ENCODE data around the gene MYL9. TPM values are rescaled to one million over a fixed set of nuclear protein-coding genes. Genes with fewer than 3 reads are reported as not detected.

Gene MYL9
- total RNA-seq, 1 donor from 2014 or later = 717 TPM

- Histone ChIP-seq H3K4me1 (no peaks in the 10 kb centered on the region), H3K36me3 (peaks cover 17 to 36% of the 10 kb centered on the region in 2 donors), H3K27ac (no peak overlapping the region), H3K4me3 (no peak overlapping the region), H3K9me3 (no peaks in the 10 kb centered on the region), H3K27me3 (no peaks in the 10 kb centered on the region)
- TF ChIP-seq CTCF (IDR thresholded peaks at IDR 0.05) = no peak
- intact Hi-C loops (cut with DNase I) = no loop called here
- no peak for DNase-seq (ENCODE audit: low spot score in 2 of 2)
Measured at GRCh38 chr20:36582821-36583220, 41.5 kb downstream of the MYL9 start.

GRCh38 chr20:36584018-36584481 is 42.7 kb downstream of the MYL9 start:
- no peaks in the 10 kb centered on the region for H3K27me3 ChIP-seq

DNA sequence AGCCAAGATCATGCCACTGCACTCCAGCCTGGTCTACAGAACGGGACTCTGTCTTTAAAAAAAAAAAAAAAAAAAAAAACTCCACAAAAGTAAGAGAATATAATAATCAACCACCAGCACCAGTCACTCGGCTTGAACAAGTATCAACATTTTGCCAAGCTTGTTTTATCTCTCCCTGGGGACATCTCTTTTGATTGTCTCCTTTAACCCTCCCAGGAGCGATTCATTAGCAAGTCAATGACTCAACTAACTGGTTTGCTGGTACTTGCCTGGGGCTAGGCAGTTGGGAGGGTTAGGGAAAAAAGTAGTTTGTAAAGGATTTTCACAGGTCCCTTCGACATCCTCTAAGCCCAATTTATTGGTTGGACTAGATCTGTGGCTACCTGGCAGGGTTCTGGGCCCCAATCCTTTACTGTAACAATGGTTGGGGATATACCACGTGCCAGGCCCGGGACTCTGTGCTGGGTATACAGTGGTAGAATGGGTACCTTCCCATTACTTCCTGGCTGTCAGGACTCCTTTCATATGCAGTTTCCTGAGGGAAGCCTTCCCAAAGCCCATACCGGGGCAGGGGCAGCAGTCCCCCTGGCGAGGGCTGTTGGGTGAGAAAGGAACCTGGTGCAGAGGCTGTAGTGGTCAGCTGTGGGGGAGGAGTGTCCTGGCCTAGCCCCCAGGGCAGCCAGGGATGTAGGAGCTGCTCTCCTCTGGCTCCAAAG is 44.2 kb downstream of the MYL9 start:
- intact Hi-C loops (cut with DNase I) = no loop called here
- no peak for TF ChIP-seq CTCF (IDR thresholded peaks at IDR 0.05)
- H3K4me3 ChIP-seq = no peak overlapping the region
- no peak for DNase-seq (ENCODE audit: low spot score in 2 of 2)
- no peaks in the 10 kb centered on the region for H3K4me1 ChIP-seq
- peaks cover 12 to 22% of the 10 kb centered on the region in 2 donors for H3K36me3 ChIP-seq
- H3K27ac ChIP-seq = no peak overlapping the region
- H3K27me3 ChIP-seq = no peaks in the 10 kb centered on the region
- H3K9me3 ChIP-seq = no peaks in the 10 kb centered on the region

More at GRCh38 chr20:36584018-36584481, 42.7 kb downstream of the MYL9 start:
- Histone ChIP-seq H3K4me1 (no peaks in the 10 kb centered on the region), H3K9me3 (no peaks in the 10 kb centered on the region), H3K27ac (no peak overlapping the region), H3K4me3 (no peak overlapping the region), H3K36me3 (peaks cover 17 to 36% of the 10 kb centered on the region in 2 donors)
- TF ChIP-seq CTCF (IDR thresholded peaks at IDR 0.05) = no peak
- no peak for DNase-seq (ENCODE audit: low spot score in 2 of 2)
- intact Hi-C loops (cut with DNase I) = no loop called here

- Histone ChIP-seq H3K9me3 (no peaks in the 10 kb centered on the region), H3K4me3 (no peak overlapping the region), H3K27me3 (no peaks in the 10 kb centered on the region), H3K4me1 (no peaks in the 10 kb centered on the region), H3K36me3 (peaks cover 2 to 7% of the 10 kb centered on the region in 2 donors), H3K27ac (no peak overlapping the region)
- no peak for TF ChIP-seq CTCF (IDR thresholded peaks at IDR 0.05)
- intact Hi-C loops (cut with DNase I) = no loop called here
- no peak for DNase-seq (ENCODE audit: low spot score in 2 of 2)
Measured at GRCh38 chr20:36587388-36588070, 46.2 kb downstream of the MYL9 start.

DNA sequence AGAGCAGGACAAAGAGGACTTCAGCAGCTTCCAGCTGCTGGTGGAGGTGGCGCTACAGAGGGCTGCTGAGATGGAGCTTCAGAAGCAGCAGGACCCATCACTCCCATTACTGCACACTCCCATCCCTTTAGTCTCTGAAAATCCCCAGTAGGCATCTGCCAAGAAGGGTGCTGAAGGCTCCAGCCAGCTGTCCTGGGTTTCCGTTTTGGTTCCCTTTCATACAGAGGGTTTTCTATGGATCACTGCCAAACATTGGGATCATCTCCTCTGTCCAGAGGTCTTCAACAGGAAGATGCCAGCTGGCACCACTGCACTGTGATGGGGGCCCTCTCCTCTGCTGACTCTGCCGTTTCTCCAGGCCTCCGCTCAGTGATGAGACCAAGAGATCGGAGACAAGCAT is 50.0 kb downstream of the MYL9 start:
- Histone ChIP-seq H3K9me3 (no peaks in the 10 kb centered on the region), H3K27me3 (no peaks in the 10 kb centered on the region), H3K36me3 (peaks cover 0 to 2% of the 10 kb centered on the region in 2 donors), H3K4me3 (no peak overlapping the region), H3K4me1 (no peaks in the 10 kb centered on the region), H3K27ac (no peak overlapping the region)
- DNase-seq (ENCODE audit: low spot score in 2 of 2) = no peak
- no peak for TF ChIP-seq CTCF (IDR thresholded peaks at IDR 0.05)
- intact Hi-C loops (cut with DNase I) = loop anchor here (5.0 kb wide), 1 partner anchor 34 kb away; no protein-coding TSS in a partner anchor
